Loucy (cell line): ENCODE data around the gene LOX.

ENCODE experiments used
- H2AFZ ChIP-seq: fragments of 200-600 bp; sonication (generic); 2 replicates; pipeline ENCODE4 v1.6.0; 2016; ENCODE audit warnings: antibody characterized with exemption, mild to moderate bottlenecking, low read length, moderate library complexity
- H3F3A ChIP-seq: fragments of 200-600 bp; 2 replicates; pipeline ENCODE4 v1.6.0; 2016; ENCODE audit warnings: antibody characterized with exemption, low read depth, mild to moderate bottlenecking
- H3K27me3 ChIP-seq: fragments of 200-600 bp; sonication (generic); 2 replicates; pipeline ENCODE4 v1.6.1; 2014; ENCODE audit warnings: low read length, mild to moderate bottlenecking; ENCODE audit not compliant: insufficient read depth, poor library complexity, severe bottlenecking
- H3K36me3 ChIP-seq: fragments of 200-600 bp; sonication (generic); 2 replicates; pipeline ENCODE4 v1.6.1; 2016; ENCODE audit warnings: low read length; ENCODE audit not compliant: insufficient read depth
- H3K4me1 ChIP-seq: fragments of 200-600 bp; sonication (generic); 2 replicates; pipeline ENCODE4 v1.5.1; 2014; ENCODE audit warnings: low read length, mild to moderate bottlenecking; ENCODE audit not compliant: insufficient read depth, poor library complexity, severe bottlenecking
- H3K4me2 ChIP-seq: fragments of 200-600 bp; sonication (generic); 2 replicates; pipeline ENCODE4 v1.6.0; 2014; ENCODE audit warnings: antibody characterized with exemption, low read length, low read depth, mild to moderate bottlenecking; ENCODE audit not compliant: poor library complexity, severe bottlenecking
- H3K4me3 ChIP-seq: fragments of 200-600 bp; sonication (generic); 2 replicates; pipeline ENCODE4 v1.5.1; 2014; ENCODE audit warnings: low read length, mild to moderate bottlenecking, mixed read lengths; ENCODE audit not compliant: poor library complexity, severe bottlenecking
- H3K79me2 ChIP-seq: fragments of 200-600 bp; sonication (generic); 2 replicates; pipeline ENCODE4 v1.6.1; 2014; ENCODE audit warnings: low read length; ENCODE audit not compliant: insufficient read depth
- H3K9ac ChIP-seq: fragments of 200-600 bp; sonication (generic); 2 replicates; pipeline ENCODE4 v1.6.0; 2014; ENCODE audit warnings: mild to moderate bottlenecking, low read depth, low read length, moderate library complexity; ENCODE audit not compliant: poor library complexity, severe bottlenecking
- H3K9me2 ChIP-seq: fragments of 200-600 bp; sonication (generic); replicated peaks from 2 replicates; pipeline ENCODE4 v1.6.1; 2016; ENCODE audit warnings: low read depth, low read length, mixed read lengths
- H3K9me3 ChIP-seq: fragments of 200-600 bp; sonication (generic); 2 replicates; pipeline ENCODE4 v1.6.1; 2014; ENCODE audit warnings: mild to moderate bottlenecking, antibody characterized with exemption, low read length, low read depth; ENCODE audit not compliant: insufficient read depth
- H4K20me1 ChIP-seq: fragments of 200-600 bp; sonication (generic); 2 replicates; pipeline ENCODE4 v1.6.0; 2014; ENCODE audit warnings: antibody characterized with exemption, low read length, mild to moderate bottlenecking; ENCODE audit not compliant: insufficient read depth, poor library complexity, severe bottlenecking
- EZH2phosphoT487 ChIP-seq: fragments of 200-600 bp; IDR thresholded peaks from 2 replicates; pipeline ENCODE4 v1.6.1; 2018; ENCODE audit warnings: antibody characterized with exemption, mild to moderate bottlenecking, moderate library complexity, borderline replicate concordance
- TF ChIP-seq, protein P1 (sequence below): fragments of 200-600 bp; sonication (generic); conservative IDR thresholded peaks from 2 replicates; pipeline ENCODE4 v1.5.1; 2014; ENCODE audit warnings: mild to moderate bottlenecking, antibody characterized with exemption, low read length

LOX gene

DNA sequence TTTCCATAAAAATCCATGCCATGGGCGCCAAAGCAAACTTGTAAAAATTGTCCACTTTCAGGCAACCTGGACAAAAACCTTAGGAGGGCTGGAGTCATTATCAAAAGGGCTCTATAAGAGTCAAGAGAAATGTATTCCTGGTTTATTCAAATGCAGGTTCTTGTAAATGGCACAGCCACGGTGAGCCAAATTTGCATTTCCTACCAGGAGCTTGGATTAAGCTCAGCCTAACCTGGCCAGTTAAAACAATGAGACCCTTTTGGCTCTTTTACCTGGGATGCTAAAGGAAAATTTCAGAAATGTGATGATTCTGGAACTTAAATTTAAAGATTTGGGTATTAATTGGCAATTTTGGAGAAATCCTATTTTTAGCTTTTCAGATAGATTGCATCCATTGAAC lies 42.4 kb upstream of the LOX start:
- Histone ChIP-seq H3K36me3 (no peaks in the 10 kb centered on the region), H3K9ac (no peak overlapping the region), H4K20me1 (no peaks in the 10 kb centered on the region), H3K79me2 (no peaks in the 10 kb centered on the region), H3F3A (no peaks in the 10 kb centered on the region), H2AFZ (no peak overlapping the region), H3K9me3 (no peaks in the 10 kb centered on the region), H3K4me3 (no peak overlapping the region), H3K9me2 (no peaks in the 10 kb centered on the region), H3K27me3 (no peaks in the 10 kb centered on the region), H3K4me1 (no peaks in the 10 kb centered on the region), H3K4me2 (no peak overlapping the region)
- TF ChIP-seq, protein P1, sequence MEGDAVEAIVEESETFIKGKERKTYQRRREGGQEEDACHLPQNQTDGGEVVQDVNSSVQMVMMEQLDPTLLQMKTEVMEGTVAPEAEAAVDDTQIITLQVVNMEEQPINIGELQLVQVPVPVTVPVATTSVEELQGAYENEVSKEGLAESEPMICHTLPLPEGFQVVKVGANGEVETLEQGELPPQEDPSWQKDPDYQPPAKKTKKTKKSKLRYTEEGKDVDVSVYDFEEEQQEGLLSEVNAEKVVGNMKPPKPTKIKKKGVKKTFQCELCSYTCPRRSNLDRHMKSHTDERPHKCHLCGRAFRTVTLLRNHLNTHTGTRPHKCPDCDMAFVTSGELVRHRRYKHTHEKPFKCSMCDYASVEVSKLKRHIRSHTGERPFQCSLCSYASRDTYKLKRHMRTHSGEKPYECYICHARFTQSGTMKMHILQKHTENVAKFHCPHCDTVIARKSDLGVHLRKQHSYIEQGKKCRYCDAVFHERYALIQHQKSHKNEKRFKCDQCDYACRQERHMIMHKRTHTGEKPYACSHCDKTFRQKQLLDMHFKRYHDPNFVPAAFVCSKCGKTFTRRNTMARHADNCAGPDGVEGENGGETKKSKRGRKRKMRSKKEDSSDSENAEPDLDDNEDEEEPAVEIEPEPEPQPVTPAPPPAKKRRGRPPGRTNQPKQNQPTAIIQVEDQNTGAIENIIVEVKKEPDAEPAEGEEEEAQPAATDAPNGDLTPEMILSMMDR, result no peak
- TF ChIP-seq EZH2phosphoT487, result no peak

DNA sequence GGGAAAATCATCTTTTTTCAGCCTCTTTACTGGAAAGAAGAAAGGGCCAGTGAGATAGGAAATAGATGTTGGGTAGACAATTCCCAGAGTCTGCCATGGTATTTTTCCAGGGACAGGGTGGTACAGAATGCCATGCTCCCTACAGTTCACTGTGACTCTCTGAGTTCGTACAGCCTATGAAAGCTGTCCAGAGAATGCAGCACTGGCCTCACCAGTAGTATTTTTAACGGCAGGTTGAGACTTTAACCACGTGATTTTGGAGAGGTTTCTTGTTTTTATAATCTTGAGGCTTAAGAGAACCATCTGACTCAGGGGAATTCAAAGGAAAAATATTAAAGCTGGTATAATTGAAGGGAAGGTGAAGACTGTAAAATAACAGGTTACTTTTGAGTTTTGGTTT lies 41.1 kb upstream of the LOX start:
- no peaks in the 10 kb centered on the region for H3K9me3 ChIP-seq
- no peaks in the 10 kb centered on the region for H3K4me1 ChIP-seq
- H3K79me2 ChIP-seq, result no peaks in the 10 kb centered on the region
- H3K9ac ChIP-seq, result no peak overlapping the region
- no peak for TF ChIP-seq EZH2phosphoT487
- H4K20me1 ChIP-seq, result no peaks in the 10 kb centered on the region
- H3K4me2 ChIP-seq, result no peak overlapping the region
- H3K27me3 ChIP-seq, result no peaks in the 10 kb centered on the region
- H3K9me2 ChIP-seq, result no peaks in the 10 kb centered on the region
- H3K36me3 ChIP-seq, result no peaks in the 10 kb centered on the region
- H2AFZ ChIP-seq, result no peak overlapping the region
- no peaks in the 10 kb centered on the region for H3F3A ChIP-seq
- H3K4me3 ChIP-seq, result no peak overlapping the region

DNA sequence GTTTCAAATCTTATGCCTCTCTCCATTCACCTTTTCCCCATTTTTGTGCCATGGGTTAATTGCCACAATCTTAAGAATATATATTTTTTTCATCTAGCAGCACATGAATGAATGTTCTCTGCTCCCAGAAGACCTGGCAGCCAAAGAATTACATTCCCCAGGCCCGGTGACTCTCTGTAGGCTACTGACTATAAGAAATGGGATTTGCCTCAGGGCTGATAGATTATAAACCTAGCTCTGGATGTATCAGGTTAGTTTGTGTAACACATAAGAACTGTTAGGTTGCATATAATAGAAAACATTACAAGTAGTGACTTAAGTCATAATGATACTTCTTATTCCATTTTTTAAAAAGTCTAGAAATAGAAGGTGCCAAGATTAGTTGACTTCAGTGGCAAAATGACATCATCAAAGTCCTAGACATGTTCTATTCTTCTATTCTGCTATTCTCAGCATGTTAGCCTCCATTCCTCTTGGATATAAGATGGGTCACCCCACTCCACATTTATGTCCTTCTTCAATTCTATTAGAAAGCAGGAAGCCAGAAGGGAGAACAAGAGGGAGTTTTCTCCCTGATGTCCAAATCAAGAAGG lies 40.4 kb upstream of the LOX start:
- Histone ChIP-seq H3F3A (no peaks in the 10 kb centered on the region), H3K27me3 (no peaks in the 10 kb centered on the region), H3K9me3 (no peaks in the 10 kb centered on the region), H3K4me2 (no peak overlapping the region), H3K4me3 (no peak overlapping the region), H4K20me1 (no peaks in the 10 kb centered on the region), H2AFZ (no peak overlapping the region), H3K4me1 (no peaks in the 10 kb centered on the region), H3K79me2 (no peaks in the 10 kb centered on the region), H3K9me2 (no peaks in the 10 kb centered on the region), H3K9ac (no peak overlapping the region), H3K36me3 (no peaks in the 10 kb centered on the region)
- no peak for TF ChIP-seq EZH2phosphoT487
- TF ChIP-seq, protein P1, result no peak

DNA sequence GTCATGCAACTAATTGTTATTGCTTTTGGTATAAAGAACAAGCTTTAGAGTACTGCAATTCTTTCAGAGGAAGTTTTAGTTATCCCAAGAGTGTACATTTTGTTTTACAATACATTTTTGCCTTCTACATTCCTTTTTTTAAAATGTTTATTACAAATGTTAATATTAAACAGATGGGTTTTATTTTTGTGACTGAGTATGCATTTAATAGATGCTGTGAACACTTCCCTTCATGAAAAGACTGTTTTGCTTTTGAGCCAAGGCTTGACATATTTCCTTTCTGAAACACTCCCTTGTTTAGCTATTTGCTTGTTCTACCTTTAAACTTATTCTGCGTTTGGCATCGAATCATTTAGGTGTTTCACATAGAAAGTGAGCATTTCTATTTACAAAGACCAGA lies 36.4 kb upstream of the LOX start:
- Histone ChIP-seq H3K9me2 (no peaks in the 10 kb centered on the region), H3K9me3 (no peaks in the 10 kb centered on the region), H4K20me1 (no peaks in the 10 kb centered on the region), H3K9ac (no peak overlapping the region), H2AFZ (no peak overlapping the region), H3F3A (no peaks in the 10 kb centered on the region), H3K79me2 (no peaks in the 10 kb centered on the region), H3K4me3 (no peak overlapping the region), H3K36me3 (no peaks in the 10 kb centered on the region), H3K27me3 (no peaks in the 10 kb centered on the region), H3K4me1 (no peaks in the 10 kb centered on the region), H3K4me2 (no peak overlapping the region)
- no peak for TF ChIP-seq EZH2phosphoT487
- TF ChIP-seq, protein P1, result no peak
